Measurements from ENCODE around the gene EFCAB5. TPM values are rescaled to one million over a fixed set of nuclear protein-coding genes. Genes with fewer than 3 reads are reported as not detected.

The EFCAB5 gene
- polyA plus RNA-seq, 1 of the 3 experiments (the other 2 are of a cell fraction) = 0.05 TPM

DNA sequence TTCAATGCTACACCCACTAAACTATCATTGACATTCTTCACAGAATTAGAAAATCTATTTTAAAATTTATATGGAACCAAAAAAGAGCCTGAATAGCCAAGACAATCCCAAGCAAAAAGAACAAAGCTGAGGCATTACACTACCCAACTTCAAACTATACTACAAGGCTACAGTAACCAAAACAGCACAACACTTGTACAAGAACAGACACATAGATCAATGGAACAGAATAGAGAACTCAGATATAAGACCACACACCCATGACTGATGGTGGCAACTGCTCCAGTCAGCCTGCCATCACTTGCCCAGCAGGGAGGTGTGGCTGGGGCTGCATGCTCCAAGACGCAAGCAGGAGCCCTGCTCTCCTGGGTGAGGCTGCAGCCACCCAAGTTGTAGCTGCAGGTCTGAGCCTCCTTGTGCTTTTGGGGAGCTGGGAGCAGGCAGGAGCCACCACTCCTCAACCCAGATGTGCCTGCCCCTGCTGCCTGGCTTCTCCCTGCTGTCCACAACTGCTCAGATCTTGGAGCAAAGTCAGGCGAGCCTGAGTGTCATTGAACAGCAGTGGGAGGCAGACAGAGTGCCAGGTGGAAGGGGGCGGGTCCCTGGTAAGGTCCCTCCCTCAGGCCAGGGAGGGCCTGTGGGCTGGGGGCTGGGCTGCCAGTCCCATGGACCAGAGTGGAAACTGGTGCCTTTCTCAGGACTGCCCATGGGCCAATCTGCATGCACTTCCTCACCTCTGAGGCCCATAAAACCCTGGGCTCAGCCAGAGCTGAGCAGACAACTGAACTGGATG lies 36.2 kb upstream of the EFCAB5 start:
- Histone ChIP-seq H2AFZ (ENCODE audit: low read depth) (no peak overlapping the region), H3K4me2 (no peak overlapping the region), H3K36me3 (replicated peaks in 1 of 2; ENCODE audit: control insufficient read depth in 1 of 2, insufficient read depth in 2 of 2, low read length in 1 of 2) (peaks cover 0 to 3% of the 10 kb centered on the region in 2 experiments), H3K9me2 (no peaks in the 10 kb centered on the region), H3K4me1 (ENCODE audit: control insufficient read depth in 1 of 2, insufficient read depth in 2 of 2, low read depth in 1 of 2, low read length in 1 of 2) (no peaks in the 10 kb centered on the region; a peak in 1 of 4 replicates), H3K9me3 (no peaks in the 10 kb centered on the region; the same call in 1 of the 2 replicates), H3K27ac (ENCODE audit: low read depth in 2 of 2, low read length in 1 of 2) (no peak overlapping the region), H4K20me1 (ENCODE audit: insufficient read depth) (no peaks in the 10 kb centered on the region), H3F3A (replicated peaks; ENCODE audit: insufficient read depth) (peaks cover 7% of the 10 kb centered on the region), H3K79me2 (ENCODE audit: insufficient read depth) (peaks cover 87% of the 10 kb centered on the region), H3K27me3 (ENCODE audit: insufficient read depth) (no peaks in the 10 kb centered on the region), H3K9ac (no peak overlapping the region), H3K4me3 (ENCODE audit: low read depth in 2 of 2, low read length in 1 of 2) (no peak overlapping the region)
- ChIA-PET POLR2A (no interaction called here), CTCF (interaction anchor here (1.3 kb wide), 1 partner anchor 16 kb away, joined by 3 read pairs; no protein-coding TSS in a partner anchor)
- DNase-seq = no peak
- WGBS (ENCODE audit: low lambda C conversion rate) = 95% methylated on average over 3 of the region's 3 CpGs
- TF ChIP-seq CHD2 (IDR thresholded peaks at IDR 0.05; ENCODE audit: low read length, partially characterized antibody) (no peak), SIN3A (IDR thresholded peaks at IDR 0.05; ENCODE audit: borderline replicate concordance, low read depth, low read length) (no peak), RCOR1 (IDR thresholded peaks at IDR 0.05; ENCODE audit: low read length) (no peak), TCF12 (IDR thresholded peaks at IDR 0.05) (no peak), TAF1 (IDR thresholded peaks at IDR 0.05; ENCODE audit: borderline replicate concordance, low read depth, low read length) (no peak), GABPA (IDR thresholded peaks at IDR 0.05; ENCODE audit: low read depth) (no peak), TEAD4 (IDR thresholded peaks at IDR 0.05; ENCODE audit: borderline replicate concordance, insufficient read depth) (no peak), ELF1 (IDR thresholded peaks at IDR 0.05) (no peak)
- TF ChIP-seq, protein P1, sequence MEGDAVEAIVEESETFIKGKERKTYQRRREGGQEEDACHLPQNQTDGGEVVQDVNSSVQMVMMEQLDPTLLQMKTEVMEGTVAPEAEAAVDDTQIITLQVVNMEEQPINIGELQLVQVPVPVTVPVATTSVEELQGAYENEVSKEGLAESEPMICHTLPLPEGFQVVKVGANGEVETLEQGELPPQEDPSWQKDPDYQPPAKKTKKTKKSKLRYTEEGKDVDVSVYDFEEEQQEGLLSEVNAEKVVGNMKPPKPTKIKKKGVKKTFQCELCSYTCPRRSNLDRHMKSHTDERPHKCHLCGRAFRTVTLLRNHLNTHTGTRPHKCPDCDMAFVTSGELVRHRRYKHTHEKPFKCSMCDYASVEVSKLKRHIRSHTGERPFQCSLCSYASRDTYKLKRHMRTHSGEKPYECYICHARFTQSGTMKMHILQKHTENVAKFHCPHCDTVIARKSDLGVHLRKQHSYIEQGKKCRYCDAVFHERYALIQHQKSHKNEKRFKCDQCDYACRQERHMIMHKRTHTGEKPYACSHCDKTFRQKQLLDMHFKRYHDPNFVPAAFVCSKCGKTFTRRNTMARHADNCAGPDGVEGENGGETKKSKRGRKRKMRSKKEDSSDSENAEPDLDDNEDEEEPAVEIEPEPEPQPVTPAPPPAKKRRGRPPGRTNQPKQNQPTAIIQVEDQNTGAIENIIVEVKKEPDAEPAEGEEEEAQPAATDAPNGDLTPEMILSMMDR (IDR thresholded peaks at IDR 0.05) = no peak
- TF ChIP-seq, protein P2, sequence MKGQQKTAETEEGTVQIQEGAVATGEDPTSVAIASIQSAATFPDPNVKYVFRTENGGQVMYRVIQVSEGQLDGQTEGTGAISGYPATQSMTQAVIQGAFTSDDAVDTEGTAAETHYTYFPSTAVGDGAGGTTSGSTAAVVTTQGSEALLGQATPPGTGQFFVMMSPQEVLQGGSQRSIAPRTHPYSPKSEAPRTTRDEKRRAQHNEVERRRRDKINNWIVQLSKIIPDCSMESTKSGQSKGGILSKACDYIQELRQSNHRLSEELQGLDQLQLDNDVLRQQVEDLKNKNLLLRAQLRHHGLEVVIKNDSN (IDR thresholded peaks at IDR 0.05; ENCODE audit: borderline replicate concordance, low read depth) = no peak

DNA sequence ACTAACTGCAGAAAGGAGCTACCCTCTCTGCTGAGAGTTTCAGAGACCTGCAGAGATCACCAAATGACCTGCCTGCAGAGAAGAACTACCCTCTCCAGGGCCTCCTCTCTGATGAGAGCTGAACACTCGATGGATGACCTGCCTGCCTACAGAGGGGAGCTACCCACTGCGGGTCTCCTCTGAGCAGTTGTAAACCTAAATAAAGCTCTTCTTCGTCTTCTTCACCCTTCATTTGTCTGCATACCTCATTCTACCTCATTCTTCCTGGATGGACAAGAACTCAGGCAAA lies 35.6 kb upstream of the EFCAB5 start:
- CTCF ChIA-PET = no interaction called here
- Histone ChIP-seq H3K4me3 (ENCODE audit: low read depth in 2 of 2, low read length in 1 of 2) (no peak overlapping the region), H3K36me3 (replicated peaks in 1 of 2; ENCODE audit: control insufficient read depth in 1 of 2, insufficient read depth in 2 of 2, low read length in 1 of 2) (peaks cover 0 to 3% of the 10 kb centered on the region in 2 experiments), H3K27me3 (ENCODE audit: insufficient read depth) (no peaks in the 10 kb centered on the region), H4K20me1 (ENCODE audit: insufficient read depth) (no peaks in the 10 kb centered on the region), H3K4me1 (ENCODE audit: control insufficient read depth in 1 of 2, insufficient read depth in 2 of 2, low read depth in 1 of 2, low read length in 1 of 2) (no peaks in the 10 kb centered on the region; a peak in 1 of 4 replicates), H3F3A (replicated peaks; ENCODE audit: insufficient read depth) (peaks cover 7% of the 10 kb centered on the region), H3K9me3 (no peaks in the 10 kb centered on the region; the same call in 1 of the 2 replicates), H2AFZ (ENCODE audit: low read depth) (no peak overlapping the region), H3K79me2 (ENCODE audit: insufficient read depth) (peaks cover 88% of the 10 kb centered on the region), H3K9me2 (no peaks in the 10 kb centered on the region), H3K27ac (ENCODE audit: low read depth in 2 of 2, low read length in 1 of 2) (no peak overlapping the region), H3K9ac (no peak overlapping the region), H3K4me2 (no peak overlapping the region)
- 86% methylated on average over 3 of the region's 3 CpGs for WGBS (ENCODE audit: low lambda C conversion rate)
- POLR2A ChIA-PET = no interaction called here
- DNase-seq = no peak
- TF ChIP-seq TEAD4 (IDR thresholded peaks at IDR 0.05; ENCODE audit: borderline replicate concordance, insufficient read depth) (no peak), GATA2 (CRISPR knock-in tag; IDR thresholded peaks at IDR 0.05) (no peak), CHD2 (IDR thresholded peaks at IDR 0.05; ENCODE audit: low read length, partially characterized antibody) (no peak), NFIC (IDR thresholded peaks at IDR 0.05; ENCODE audit: borderline replicate concordance) (no peak), RCOR1 (IDR thresholded peaks at IDR 0.05; ENCODE audit: low read length) (no peak)
- TF ChIP-seq, protein P1 (IDR thresholded peaks at IDR 0.05) = no peak
